OCI-LY1 (cell line): ENCODE measurements around the gene ADGRV1.
"Not testable (repeated sequence)": the region's sequence is repeated elsewhere in the genome, so short reads cannot be mapped to it uniquely, and the experiment has no call there.

Experiments used
- H2AFZ ChIP-seq: fragments of 200-600 bp; sonication (generic), shearing (Covaris generic); 2 replicates; pipeline ENCODE4 v1.6.0; 2014; ENCODE audit warnings: antibody characterized with exemption, mild to moderate bottlenecking, low read length
- H3F3A ChIP-seq: fragments of 200-600 bp; sonication (generic), shearing (Covaris generic); 2 replicates; pipeline ENCODE4 v1.6.0; 2014; ENCODE audit warnings: mild to moderate bottlenecking, antibody characterized with exemption, low read length, moderate library complexity; ENCODE audit not compliant: insufficient read depth
- H3K27ac ChIP-seq: fragments of 200-600 bp; sonication (generic); 2 replicates; pipeline ENCODE4 v1.5.1; 2014; ENCODE audit warnings: low read length, mixed run types, mild to moderate bottlenecking, low read depth; ENCODE audit not compliant: poor library complexity, severe bottlenecking
- H3K27me3 ChIP-seq: fragments of 200-600 bp; sonication (generic); 2 replicates; pipeline ENCODE4 v1.6.0; 2014; ENCODE audit warnings: antibody characterized with exemption, mild to moderate bottlenecking, low read length, moderate library complexity; ENCODE audit not compliant: insufficient read depth
- H3K36me3 ChIP-seq: fragments of 200-600 bp; sonication (generic); 2 replicates; pipeline ENCODE4 v1.6.1; 2014; ENCODE audit warnings: mild to moderate bottlenecking, antibody characterized with exemption, low read length, moderate library complexity, mixed read lengths; ENCODE audit not compliant: insufficient read depth
- H3K4me1 ChIP-seq: fragments of 200-600 bp; sonication (generic); 2 replicates; pipeline ENCODE4 v1.5.1; 2014; ENCODE audit warnings: mild to moderate bottlenecking, low read length, moderate library complexity; ENCODE audit not compliant: insufficient read depth, severe bottlenecking
- H3K4me2 ChIP-seq: fragments of 200-600 bp; sonication (generic), shearing (Covaris generic); 2 replicates; pipeline ENCODE4 v1.6.1; 2014; ENCODE audit warnings: low read length
- H3K4me3 ChIP-seq: fragments of 200-600 bp; sonication (generic); 2 replicates; pipeline ENCODE4 v1.5.1; 2014; ENCODE audit warnings: low read length, low read depth, mild to moderate bottlenecking, mixed read lengths; ENCODE audit not compliant: poor library complexity, severe bottlenecking
- H3K79me2 ChIP-seq: fragments of 200-600 bp; shearing (Covaris generic); 2 replicates; pipeline ENCODE4 v1.6.1; 2016; ENCODE audit warnings: mixed run types, low read length, mixed read lengths; ENCODE audit not compliant: insufficient read depth
- H3K9ac ChIP-seq: fragments of 200-600 bp; sonication (generic), shearing (Covaris generic); 2 replicates; pipeline ENCODE4 v1.6.1; 2014; ENCODE audit warnings: mild to moderate bottlenecking, low read length, mixed read lengths
- H3K9me2 ChIP-seq: fragments of 200-600 bp; sonication (generic), shearing (Covaris generic); 2 replicates; pipeline ENCODE4 v1.6.1; 2014; ENCODE audit warnings: low read depth, mild to moderate bottlenecking, low read length, mixed read lengths
- H3K9me3 ChIP-seq: fragments of 200-600 bp; shearing (Covaris generic); 2 replicates; pipeline ENCODE4 v1.6.1; 2014; ENCODE audit warnings: low read length, mixed read lengths
- H4K20me1 ChIP-seq: fragments of 200-600 bp; sonication (generic), shearing (Covaris generic); 2 replicates; pipeline ENCODE4 v1.6.0; 2016; ENCODE audit warnings: mild to moderate bottlenecking, low read length; ENCODE audit not compliant: insufficient read depth
- EZH2 ChIP-seq: fragments of 200-600 bp; sonication (generic), shearing (Covaris generic); IDR thresholded peaks from 2 replicates; pipeline ENCODE4 v1.8.0; 2017; ENCODE audit warnings: borderline replicate concordance, mixed run types, mild to moderate bottlenecking, antibody characterized with exemption, low read length, moderate library complexity, mixed read lengths
- TF ChIP-seq, protein P1 (sequence below): fragments of 200-600 bp; sonication (generic), shearing (Covaris generic); IDR thresholded peaks from 2 replicates; pipeline ENCODE4 v1.5.1; 2017; ENCODE audit warnings: mild to moderate bottlenecking, antibody characterized with exemption, low read length, moderate library complexity, mixed read lengths

The ADGRV1 gene

DNA sequence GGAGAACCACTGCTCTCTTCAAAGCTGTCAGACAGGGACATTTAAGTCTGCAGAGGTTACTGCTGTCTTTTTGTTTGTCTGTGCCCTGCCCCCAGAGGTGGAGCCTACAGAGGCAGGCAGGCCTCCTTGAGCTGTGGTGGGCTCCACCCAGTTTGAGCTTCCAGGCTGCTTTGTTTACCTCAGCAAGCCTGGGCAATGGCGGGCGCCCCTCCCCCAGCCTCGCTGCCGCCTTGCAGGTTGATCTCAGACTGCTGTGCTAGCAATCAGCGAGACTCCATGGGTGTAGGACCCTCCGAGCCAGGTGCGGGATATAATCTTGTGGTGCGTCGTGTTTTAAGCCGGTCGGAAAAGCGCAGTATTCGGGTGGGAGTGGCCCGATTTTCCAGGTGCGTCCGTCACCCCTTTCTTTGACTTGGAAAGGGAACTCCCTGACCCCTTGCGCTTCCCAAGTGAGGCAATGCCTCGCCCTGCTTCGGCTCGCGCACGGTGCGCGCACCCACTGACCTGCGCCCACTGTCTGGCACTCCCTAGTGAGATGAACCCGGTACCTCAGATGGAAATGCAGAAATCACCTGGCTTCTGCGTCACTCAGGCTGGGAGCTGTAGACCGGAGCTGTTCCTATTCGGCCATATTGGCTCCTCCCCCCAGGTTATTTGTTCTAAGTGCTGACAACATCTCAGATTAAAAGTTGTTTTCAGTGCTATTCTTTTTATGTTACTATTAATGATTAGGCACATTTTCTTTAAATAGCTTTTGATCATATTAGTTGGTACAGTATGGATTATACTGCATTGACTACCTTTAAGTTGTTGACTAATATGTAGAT lies 370.6 kb downstream of the ADGRV1 start:
- not testable (repeated sequence) for H3K27ac ChIP-seq, H3K36me3 ChIP-seq, H3K27me3 ChIP-seq, H3K4me2 ChIP-seq, H3K9me2 ChIP-seq, H3K4me1 ChIP-seq, H3K9ac ChIP-seq, H3K4me3 ChIP-seq, H3F3A ChIP-seq, H3K79me2 ChIP-seq, H2AFZ ChIP-seq, H4K20me1 ChIP-seq, H3K9me3 ChIP-seq

DNA sequence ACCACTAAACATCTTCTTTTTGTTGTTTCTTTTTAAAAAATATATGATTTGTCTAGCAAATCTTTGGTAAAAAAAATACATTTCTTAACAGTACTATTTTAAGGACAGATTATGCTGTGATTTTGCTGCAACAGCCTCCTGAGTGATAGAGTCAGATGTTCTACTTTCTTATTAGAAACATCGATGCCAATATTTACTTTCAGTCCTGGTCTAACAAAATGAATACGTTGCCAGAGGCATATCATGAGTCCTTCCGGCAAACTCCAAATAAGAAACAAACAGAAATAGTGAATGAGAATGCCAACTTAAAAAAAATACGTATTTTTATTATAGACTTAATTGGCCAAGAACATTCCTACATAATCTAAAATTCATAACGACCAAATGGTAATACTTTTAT lies 371.5 kb downstream of the ADGRV1 start:
- no peak overlapping the region for H3K9ac ChIP-seq
- no peaks in the 10 kb centered on the region for H3K9me3 ChIP-seq
- H3K4me2 ChIP-seq = no peak overlapping the region
- TF ChIP-seq, protein P1, sequence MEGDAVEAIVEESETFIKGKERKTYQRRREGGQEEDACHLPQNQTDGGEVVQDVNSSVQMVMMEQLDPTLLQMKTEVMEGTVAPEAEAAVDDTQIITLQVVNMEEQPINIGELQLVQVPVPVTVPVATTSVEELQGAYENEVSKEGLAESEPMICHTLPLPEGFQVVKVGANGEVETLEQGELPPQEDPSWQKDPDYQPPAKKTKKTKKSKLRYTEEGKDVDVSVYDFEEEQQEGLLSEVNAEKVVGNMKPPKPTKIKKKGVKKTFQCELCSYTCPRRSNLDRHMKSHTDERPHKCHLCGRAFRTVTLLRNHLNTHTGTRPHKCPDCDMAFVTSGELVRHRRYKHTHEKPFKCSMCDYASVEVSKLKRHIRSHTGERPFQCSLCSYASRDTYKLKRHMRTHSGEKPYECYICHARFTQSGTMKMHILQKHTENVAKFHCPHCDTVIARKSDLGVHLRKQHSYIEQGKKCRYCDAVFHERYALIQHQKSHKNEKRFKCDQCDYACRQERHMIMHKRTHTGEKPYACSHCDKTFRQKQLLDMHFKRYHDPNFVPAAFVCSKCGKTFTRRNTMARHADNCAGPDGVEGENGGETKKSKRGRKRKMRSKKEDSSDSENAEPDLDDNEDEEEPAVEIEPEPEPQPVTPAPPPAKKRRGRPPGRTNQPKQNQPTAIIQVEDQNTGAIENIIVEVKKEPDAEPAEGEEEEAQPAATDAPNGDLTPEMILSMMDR = no peak
- no peak for TF ChIP-seq EZH2
- no peaks in the 10 kb centered on the region for H3F3A ChIP-seq
- no peaks in the 10 kb centered on the region for H3K79me2 ChIP-seq
- no peaks in the 10 kb centered on the region for H4K20me1 ChIP-seq
- no peak overlapping the region for H3K27ac ChIP-seq
- no peaks in the 10 kb centered on the region for H3K4me1 ChIP-seq
- H3K36me3 ChIP-seq = no peaks in the 10 kb centered on the region
- H3K9me2 ChIP-seq = no peaks in the 10 kb centered on the region
- H3K4me3 ChIP-seq = no peak overlapping the region
- H2AFZ ChIP-seq = no peak overlapping the region
- no peaks in the 10 kb centered on the region for H3K27me3 ChIP-seq

DNA sequence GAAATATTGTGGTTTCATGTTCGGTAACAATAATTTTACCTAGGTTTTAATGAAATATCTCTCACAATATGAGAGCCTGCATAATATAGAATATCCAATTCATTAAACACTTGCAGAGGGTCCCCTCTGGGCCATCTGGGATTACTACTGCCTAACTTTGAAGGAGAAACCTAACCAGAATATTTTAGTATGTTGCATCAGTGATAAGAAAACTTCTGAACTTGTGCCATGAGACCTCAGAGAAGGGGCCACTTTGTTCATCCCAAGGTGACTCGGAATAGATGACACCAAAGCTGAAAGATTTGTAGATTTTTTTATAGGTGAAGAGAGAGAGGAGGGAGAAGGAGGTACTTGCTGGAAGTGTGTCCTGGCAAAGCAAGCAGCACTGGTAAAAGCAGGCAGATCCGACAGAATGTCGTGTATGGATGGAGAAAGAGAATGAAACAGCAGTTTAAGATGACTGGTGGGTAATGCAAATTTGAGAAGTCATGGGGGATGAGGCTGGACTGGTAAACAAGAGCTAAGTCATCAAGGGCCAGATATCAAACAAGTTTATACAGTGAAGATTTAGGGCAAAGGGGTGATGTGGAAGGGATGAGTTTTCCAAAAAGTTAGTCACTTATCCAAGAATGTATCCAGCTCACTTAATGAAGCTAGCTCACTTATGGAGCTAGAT lies 372.3 kb downstream of the ADGRV1 start:
- H3K9ac ChIP-seq = no peak overlapping the region
- H3K9me3 ChIP-seq = no peaks in the 10 kb centered on the region
- H3K27me3 ChIP-seq = no peaks in the 10 kb centered on the region
- H3K4me3 ChIP-seq = no peak overlapping the region
- no peaks in the 10 kb centered on the region for H3K36me3 ChIP-seq
- H3K4me1 ChIP-seq = no peaks in the 10 kb centered on the region
- TF ChIP-seq EZH2 = no peak
- TF ChIP-seq, protein P1 = no peak
- no peak overlapping the region for H2AFZ ChIP-seq
- no peaks in the 10 kb centered on the region for H3K79me2 ChIP-seq
- no peak overlapping the region for H3K4me2 ChIP-seq
- H3K9me2 ChIP-seq = no peaks in the 10 kb centered on the region
- H3K27ac ChIP-seq = no peak overlapping the region
- H4K20me1 ChIP-seq = no peaks in the 10 kb centered on the region
- H3F3A ChIP-seq = no peaks in the 10 kb centered on the region
